ENCODE measurements around the gene MKI67. TPM values are rescaled to one million over a fixed set of nuclear protein-coding genes. Genes with fewer than 3 reads are reported as not detected.

Gene MKI67
- total and polyA plus RNA-seq, 2 donors (not counting 1 experiment from before 2014, with no cell fraction given) = 0.36 to 0.47 TPM

DNA sequence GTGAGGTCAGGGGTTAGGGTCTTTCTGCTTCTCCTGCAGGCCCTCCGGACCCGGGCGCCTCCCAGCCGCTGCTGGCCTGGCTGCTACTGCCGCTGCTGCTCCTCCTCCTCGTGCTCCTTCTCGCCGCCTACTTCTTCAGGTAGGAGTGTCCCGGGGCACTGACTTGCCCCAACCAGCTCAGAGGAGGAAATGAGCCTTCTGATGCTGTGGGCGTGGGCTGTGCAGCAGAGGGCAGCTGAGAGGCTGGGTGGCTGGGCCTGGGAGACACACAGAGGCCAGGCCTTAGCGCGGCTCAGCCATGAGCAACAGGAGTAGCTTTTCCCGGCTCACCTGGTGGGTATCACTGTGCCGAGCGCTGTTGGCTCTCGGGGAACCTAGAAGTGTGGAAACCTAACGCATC, 78.9 kb downstream of the MKI67 start:
- H3K4me2 ChIP-seq (replicated peaks; ENCODE audit: low read depth, low read length, poor library complexity, severe bottlenecking) = peak overlapping the region; percentile 85
- H3K9me3 ChIP-seq (ENCODE audit: control extremely low read depth in 1 of 3, control insufficient read depth in 2 of 3, insufficient read depth in 1 of 3, low read length in 2 of 3) = no peaks in the 10 kb centered on the region
- peak overlapping the region; percentile 67 to 74 for H3K27ac ChIP-seq (ENCODE audit: low read length in 2 of 2)
- peak overlapping the region; percentile 49 to 97 (median 66) for H3K4me3 ChIP-seq (ENCODE audit: control extremely low read depth in 1 of 5, extremely low read depth in 1 of 5, insufficient read depth in 1 of 5, low read depth in 2 of 5, low read length in 4 of 5)
- Mint-ChIP-seq H3K4me1 (peaks cover 53% of the 10 kb centered on the region), H3K9me3 (ENCODE audit: insufficient read depth) (no peaks in the 10 kb centered on the region), H3K27ac (peak overlapping the region; percentile 85), H3K27me3 (no peaks in the 10 kb centered on the region), H3K4me3 (peak overlapping the region; percentile 88)
- peak overlapping the region; percentile 49 for H2AFZ ChIP-seq (ENCODE audit: insufficient read depth, low read depth, low read length, poor library complexity, severe bottlenecking)
- H3K4me1 ChIP-seq (ENCODE audit: control insufficient read depth in 2 of 2, insufficient read depth in 2 of 2, low read length in 2 of 2) = peaks cover 41 to 63% of the 10 kb centered on the region in 2 donors
- no peak for TF ChIP-seq EZH2 (IDR thresholded peaks at IDR 0.05; ENCODE audit: borderline replicate concordance, insufficient read depth, low read depth, low read length, poor library complexity, severe bottlenecking)
- no peak for TF ChIP-seq CTCF (IDR thresholded peaks at IDR 0.05)
- ChIA-PET CTCF (interaction anchor here (0.9 to 7.5 kb wide), 5 partner anchors 12 to 193 kb away, joined by 4 to 84 read pairs (median 37); no protein-coding TSS in a partner anchor), POLR2A (interaction anchor here (1.0 to 2.5 kb wide), 5 partner anchors 12 to 22 kb away, joined by 3 to 29 read pairs (median 5); no protein-coding TSS in a partner anchor)
- intact Hi-C loops (cut with micrococcal nuclease) = loop anchor here (1.0 to 5.0 kb wide), 5 partner anchors 12 to 1420 kb away; partner anchors contain the start of genes MGMT and MKI67
- peaks cover 46% of the 10 kb centered on the region for H3K79me2 ChIP-seq (ENCODE audit: control insufficient read depth, insufficient read depth, low read length)
- no peaks in the 10 kb centered on the region for H3K27me3 ChIP-seq (replicated peaks in 1 of 4; ENCODE audit: control extremely low read depth in 1 of 4, control insufficient read depth in 3 of 4, insufficient read depth in 4 of 4, low read length in 3 of 4)
- peaks cover 6% of the 10 kb centered on the region for H4K20me1 ChIP-seq (ENCODE audit: control insufficient read depth, insufficient read depth, low read length, poor library complexity, severe bottlenecking)
- peak overlapping the region; percentile 67 for H3K9ac ChIP-seq (ENCODE audit: low read length)
- WGBS (ENCODE audit: insufficient coverage) = 0% methylated on average over 16 of the region's 17 CpGs
- H3K36me3 ChIP-seq (replicated peaks in 1 of 2; ENCODE audit: control extremely low read depth in 1 of 2, control insufficient read depth in 1 of 2, extremely low read depth in 1 of 2, insufficient read depth in 2 of 2, low read length in 1 of 2) = peaks cover 0 to 17% of the 10 kb centered on the region in 2 experiments
- ATAC-seq (ENCODE audit: low read depth) (peak; percentile 99), DNase-seq (peak; percentile 87)

DNA sequence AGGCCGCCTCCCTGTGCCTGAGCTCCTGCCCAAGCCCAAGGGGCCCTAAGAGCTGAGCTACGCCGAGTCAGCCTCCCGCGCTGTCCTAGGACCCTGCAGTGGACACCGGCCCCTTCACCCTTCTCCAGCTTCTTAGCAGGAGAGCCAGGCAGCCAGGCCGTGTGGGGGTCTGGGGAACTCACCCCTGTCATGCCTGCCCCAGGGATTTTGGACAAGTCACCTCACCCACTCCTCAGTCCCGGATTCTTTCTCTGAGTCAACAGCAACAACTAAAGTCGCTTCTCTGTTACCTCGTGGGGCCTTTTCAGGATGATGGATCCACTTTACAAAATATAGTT, 79.3 kb downstream of the MKI67 start:
- no peaks in the 10 kb centered on the region for H3K9me3 ChIP-seq (ENCODE audit: control extremely low read depth in 1 of 3, control insufficient read depth in 2 of 3, insufficient read depth in 1 of 3, low read length in 2 of 3)
- peak overlapping the region; percentile 85 for H3K4me2 ChIP-seq (replicated peaks; ENCODE audit: low read depth, low read length, poor library complexity, severe bottlenecking)
- H3K9me3 Mint-ChIP-seq (ENCODE audit: insufficient read depth) = no peaks in the 10 kb centered on the region
- peaks cover 53% of the 10 kb centered on the region for H3K4me1 Mint-ChIP-seq
- CTCF ChIA-PET = interaction anchor here (3.9 to 7.5 kb wide), 3 partner anchors 12 to 22 kb away, joined by 37 to 84 read pairs (median 56); no protein-coding TSS in a partner anchor
- H3K79me2 ChIP-seq (ENCODE audit: control insufficient read depth, insufficient read depth, low read length) = peaks cover 43% of the 10 kb centered on the region
- no peak for TF ChIP-seq EZH2 (IDR thresholded peaks at IDR 0.05; ENCODE audit: borderline replicate concordance, insufficient read depth, low read depth, low read length, poor library complexity, severe bottlenecking)
- no peak for TF ChIP-seq CTCF (IDR thresholded peaks at IDR 0.05)
- no peak for ATAC-seq (ENCODE audit: low read depth)
- H2AFZ ChIP-seq (ENCODE audit: insufficient read depth, low read depth, low read length, poor library complexity, severe bottlenecking) = peak overlapping the region; percentile 49
- H3K4me3 ChIP-seq (ENCODE audit: control extremely low read depth in 1 of 5, extremely low read depth in 1 of 5, insufficient read depth in 1 of 5, low read depth in 2 of 5, low read length in 4 of 5) = peak overlapping the region in 4 of 5 experiments; percentile 49 to 68 (median 60)
- no peak for DNase-seq
- H4K20me1 ChIP-seq (ENCODE audit: control insufficient read depth, insufficient read depth, low read length, poor library complexity, severe bottlenecking) = peaks cover 6% of the 10 kb centered on the region
- H3K27ac ChIP-seq (ENCODE audit: low read length in 2 of 2) = peak overlapping the region; percentile 3 to 67
- peak overlapping the region; percentile 88 for H3K4me3 Mint-ChIP-seq
- POLR2A ChIA-PET = interaction anchor here (1.0 to 2.5 kb wide), 5 partner anchors 11 to 22 kb away, joined by 3 to 29 read pairs (median 5); no protein-coding TSS in a partner anchor
- no peaks in the 10 kb centered on the region for H3K27me3 ChIP-seq (replicated peaks in 1 of 4; ENCODE audit: control extremely low read depth in 1 of 4, control insufficient read depth in 3 of 4, insufficient read depth in 4 of 4, low read length in 3 of 4)
- H3K27me3 Mint-ChIP-seq = no peaks in the 10 kb centered on the region
- peak overlapping the region; percentile 67 for H3K9ac ChIP-seq (ENCODE audit: low read length)
- peak overlapping the region; percentile 85 for H3K27ac Mint-ChIP-seq
- peaks cover 0 to 13% of the 10 kb centered on the region in 2 experiments for H3K36me3 ChIP-seq (replicated peaks in 1 of 2; ENCODE audit: control extremely low read depth in 1 of 2, control insufficient read depth in 1 of 2, extremely low read depth in 1 of 2, insufficient read depth in 2 of 2, low read length in 1 of 2)
- intact Hi-C loops (cut with micrococcal nuclease) = loop anchor here (1.0 to 5.0 kb wide), 5 partner anchors 12 to 1420 kb away; partner anchors contain the start of genes MGMT and MKI67
- peaks cover 41 to 63% of the 10 kb centered on the region in 2 donors for H3K4me1 ChIP-seq (ENCODE audit: control insufficient read depth in 2 of 2, insufficient read depth in 2 of 2, low read length in 2 of 2)
- 92% methylated on average over 7 of the region's 10 CpGs for WGBS (ENCODE audit: insufficient coverage)

Measured in B cell (primary cell).